Stimulated activated CD4-positive, alpha-beta T cell treated with anti-CD3 and anti-CD28 coated beads, Interleukin-1b, Interleukin-23, amount 100 ng/mL, for 48 hours (primary cell): ENCODE measurements around the gene BICD2.
"Not testable (repeated sequence)": the region's sequence is repeated elsewhere in the genome, so short reads cannot be mapped to it uniquely, and the experiment has no call there.

Source experiments
- DNase-seq: peaks from one replicate; pipeline ENCODE4 v3.0.0-alpha.2; 2020

The BICD2 gene

GRCh38 chr9:92769990-92770359, 5.3 kb upstream of the BICD2 start:
- no peak for DNase-seq

- no peak for DNase-seq
Observed at GRCh38 chr9:92769286-92769685, 4.7 kb upstream of the BICD2 start.

GRCh38 chr9:92768816-92769215, 4.2 kb upstream of the BICD2 start:
- not testable (repeated sequence) for DNase-seq

- DNase-seq = no peak
Observed at GRCh38 chr9:92767066-92768054, 2.7 kb upstream of the BICD2 start.

GRCh38 chr9:92764988-92765936, 629 bp upstream of the BICD2 start:
- DNase-seq = peak; percentile 98

- peak; percentile 18 for DNase-seq
Observed at GRCh38 chr9:92763721-92764380, 782 bp downstream of the BICD2 start.

GRCh38 chr9:92762781-92763708, 1.6 kb downstream of the BICD2 start:
- DNase-seq = no peak

GRCh38 chr9:92762196-92762595, 2.4 kb downstream of the BICD2 start:
- DNase-seq = no peak

- no peak for DNase-seq
Observed at GRCh38 chr9:92761686-92762085, 2.9 kb downstream of the BICD2 start.

- DNase-seq = no peak
Observed at GRCh38 chr9:92760494-92760893, 4.1 kb downstream of the BICD2 start.

- no peak for DNase-seq
Observed at GRCh38 chr9:92760070-92760469, 4.6 kb downstream of the BICD2 start.

- DNase-seq = no peak
Observed at GRCh38 chr9:92759446-92759845, 5.2 kb downstream of the BICD2 start.

GRCh38 chr9:92756792-92757191, 7.8 kb downstream of the BICD2 start:
- DNase-seq = no peak

- DNase-seq = no peak
Observed at GRCh38 chr9:92754091-92754745, 10.4 kb downstream of the BICD2 start.

GRCh38 chr9:92752812-92753404, 11.7 kb downstream of the BICD2 start:
- no peak for DNase-seq

- DNase-seq = no peak
Observed at GRCh38 chr9:92749934-92750315, 14.7 kb downstream of the BICD2 start.

GRCh38 chr9:92749071-92749933, 15.3 kb downstream of the BICD2 start:
- DNase-seq = no peak

- no peak for DNase-seq
Observed at GRCh38 chr9:92748233-92748497, 16.5 kb downstream of the BICD2 start.

- no peak for DNase-seq
Observed at GRCh38 chr9:92747459-92748232, 17.0 kb downstream of the BICD2 start.
